GM23338 (cell line): Measurements from ENCODE around the gene RCAN1. TPM values are rescaled to one million over a fixed set of nuclear protein-coding genes. Genes with fewer than 3 reads are reported as not detected.
A peak's percentile ranks its signal among the peaks of the same experiment; 100 is the strongest.

Source experiments
- ATAC-seq: fragments of 200-7000 bp; cut with Tn5 transposase; 3 replicates; pipeline ENCODE4 v1.9.1; 2020
- DNase-seq: peaks from one replicate; pipeline ENCODE4 v3.0.0-alpha.2; 2015; ENCODE audit warnings: low spot score
- H2AFZ ChIP-seq: fragments of 200-600 bp; sonication (generic); 2 replicates; pipeline ENCODE4 v1.8.0; 2016; ENCODE audit warnings: antibody characterized with exemption, mild to moderate bottlenecking, moderate library complexity
- H3F3A ChIP-seq: fragments of 200-600 bp; sonication (generic); replicated peaks from 2 replicates; pipeline ENCODE4 v1.8.0; 2017; ENCODE audit warnings: antibody characterized with exemption, mixed run types, low read depth
- H3K27ac ChIP-seq: fragments of 200-600 bp; sonication (generic); 2 replicates; pipeline ENCODE4 v1.6.1; 2016; ENCODE audit warnings: low read depth
- H3K27me3 ChIP-seq: fragments of 200-600 bp; sonication (generic); 2 replicates; pipeline ENCODE4 v1.8.0; 2016; ENCODE audit warnings: mild to moderate bottlenecking, mixed run types, moderate library complexity; ENCODE audit not compliant: insufficient read depth
- H3K36me3 ChIP-seq: fragments of 200-600 bp; sonication (generic); 2 replicates; pipeline ENCODE4 v1.8.0; 2016; ENCODE audit warnings: mild to moderate bottlenecking; ENCODE audit not compliant: insufficient read depth
- H3K4me1 ChIP-seq: fragments of 200-600 bp; sonication (generic); 2 replicates; pipeline ENCODE4 v1.8.0; 2016; ENCODE audit warnings: mild to moderate bottlenecking, moderate library complexity; ENCODE audit not compliant: insufficient read depth
- H3K4me2 ChIP-seq: fragments of 200-600 bp; sonication (generic); 2 replicates; pipeline ENCODE4 v1.7.1; 2017; ENCODE audit warnings: mixed run types
- H3K4me3 ChIP-seq: fragments of 200-600 bp; sonication (generic); 2 replicates; pipeline ENCODE4 v1.6.1; 2016; ENCODE audit warnings: mixed run types
- H3K79me2 ChIP-seq: fragments of 200-600 bp; sonication (generic); replicated peaks from 2 replicates; pipeline ENCODE4 v1.8.0; 2017; ENCODE audit warnings: mild to moderate bottlenecking; ENCODE audit not compliant: insufficient read depth
- H3K9me2 ChIP-seq: fragments of 200-600 bp; sonication (generic); 2 replicates; pipeline ENCODE4 v1.8.0; 2017; ENCODE audit not compliant: insufficient read depth
- H4K20me1 ChIP-seq: fragments of 200-600 bp; sonication (generic); replicated peaks from 2 replicates; pipeline ENCODE4 v1.8.0; 2017; ENCODE audit warnings: mild to moderate bottlenecking; ENCODE audit not compliant: insufficient read depth
- H3K27ac Mint-ChIP-seq: 2 replicates; pipeline ENCODE4 v1.8.0; 2020; ENCODE audit warnings: inconsistent platforms, mild to moderate bottlenecking, moderate library complexity, mixed read lengths
- H3K27me3 Mint-ChIP-seq: 3 replicates; pipeline ENCODE4 v1.8.0; 2022; ENCODE audit warnings: low read depth, mild to moderate bottlenecking, moderate library complexity, mixed read lengths, inconsistent platforms; ENCODE audit not compliant: insufficient read depth, poor library complexity
- H3K36me3 Mint-ChIP-seq: 3 replicates; pipeline ENCODE4 v1.8.0; 2021; ENCODE audit warnings: low read depth, mild to moderate bottlenecking, inconsistent platforms, moderate library complexity, mixed read lengths
- H3K4me1 Mint-ChIP-seq: 3 replicates; pipeline ENCODE4 v1.8.0; 2020; ENCODE audit warnings: mild to moderate bottlenecking, inconsistent platforms, mixed read lengths
- H3K4me3 Mint-ChIP-seq: 3 replicates; pipeline ENCODE4 v1.8.0; 2021; ENCODE audit warnings: moderate library complexity, mild to moderate bottlenecking, inconsistent platforms, mixed read lengths
- H3K9me3 Mint-ChIP-seq: 3 replicates; pipeline ENCODE4 v1.8.0; 2020; ENCODE audit warnings: moderate library complexity, mild to moderate bottlenecking, inconsistent platforms, mixed read lengths
- CREB1 ChIP-seq: fragments of 250-450 bp; sonication (Bioruptor Pico); IDR thresholded peaks from 2 replicates; pipeline ENCODE4 v1.5.0; 2020; ENCODE audit warnings: low read depth, mild to moderate bottlenecking, moderate library complexity
- CTCF ChIP-seq, 2 experiments: fragments of 200-600 bp in 1 of 2; sonication (generic) in 1 of 2; conservative IDR thresholded peaks; 2 replicates each; pipeline versions ENCODE4 v1.5.1 to v1.6.1; 2016 to 2017; ENCODE audit warnings: antibody characterized with exemption in 2 of 2, low read depth in 2 of 2, mild to moderate bottlenecking in 2 of 2, moderate library complexity in 1 of 2
- EZH2 ChIP-seq: fragments of 200-600 bp; sonication (generic); IDR thresholded peaks from one replicate; pipeline ENCODE4 v1.8.0; 2017; ENCODE audit warnings: antibody characterized with exemption, mild to moderate bottlenecking, low read depth; ENCODE audit not compliant: unreplicated experiment
- EZH2phosphoT487 ChIP-seq: fragments of 200-600 bp; sonication (generic); IDR thresholded peaks from one replicate; pipeline ENCODE4 v1.8.1; 2018; ENCODE audit warnings: antibody characterized with exemption; ENCODE audit not compliant: unreplicated experiment
- JUNB ChIP-seq: IDR thresholded peaks from one replicate; pipeline ENCODE4 v1.6.1; 2016; ENCODE audit warnings: antibody characterized with exemption; ENCODE audit not compliant: unreplicated experiment
- NANOG ChIP-seq: IDR thresholded peaks from 2 replicates; pipeline ENCODE4 v1.6.1; 2016; ENCODE audit warnings: antibody characterized with exemption, borderline replicate concordance
- POLR2AphosphoS5 ChIP-seq: IDR thresholded peaks from 2 replicates; pipeline ENCODE4 v1.6.1; 2016; ENCODE audit warnings: antibody characterized with exemption, low read depth
- STAT1 ChIP-seq: IDR thresholded peaks from one replicate; pipeline ENCODE4 v1.6.1; 2016; ENCODE audit warnings: antibody characterized with exemption; ENCODE audit not compliant: unreplicated experiment
- ZNF114 ChIP-seq: fragments of 250-450 bp; sonication (Bioruptor Pico); IDR thresholded peaks from 2 replicates; pipeline ENCODE4 v1.5.0; 2020; ENCODE audit warnings: mild to moderate bottlenecking, moderate library complexity
- ZNF331 ChIP-seq: fragments of 250-450 bp; sonication (Bioruptor Pico); IDR thresholded peaks from 2 replicates; pipeline ENCODE4 v1.5.0; 2020; ENCODE audit warnings: low read depth, mild to moderate bottlenecking, moderate library complexity
- ZNF462 ChIP-seq: fragments of 250-450 bp; sonication (Bioruptor Pico); IDR thresholded peaks from 2 replicates; pipeline ENCODE4 v1.5.0; 2020; ENCODE audit warnings: mild to moderate bottlenecking, moderate library complexity
- polyA plus RNA-seq: library from polyadenylated mRNA; unstranded; fragments of >200 nt; fragmentation: Nextera tagmentation; extraction: Ambion mirVana; gene quantifications from 2 replicates; pipeline ENCODE4 v1.2.1, GENCODE V29; 2016
- total RNA-seq: library from RNA; depleted of rRNA; stranded (reverse); fragments of >200 nt; shearing (Covaris generic); gene quantifications from 2 replicates; pipeline ENCODE4 v1.2.3, GENCODE V29; 2014
- TF ChIP-seq, protein P1 (sequence below): IDR thresholded peaks from 2 replicates; pipeline ENCODE4 v1.6.1; 2016; ENCODE audit warnings: antibody characterized with exemption
- TF ChIP-seq, protein P2 (sequence below): IDR thresholded peaks from one replicate; pipeline ENCODE4 v1.6.1; 2018; ENCODE audit warnings: antibody characterized with exemption; ENCODE audit not compliant: unreplicated experiment

RCAN1 gene
- total and polyA plus RNA-seq, 2 experiments from 2014 or later = 3.7 to 5.2 TPM

- no peaks in the 10 kb centered on the region for H3K36me3 Mint-ChIP-seq
- DNase-seq (peak; percentile 81), ATAC-seq (peak; percentile 86)
- TF ChIP-seq POLR2AphosphoS5 = no peak
- TF ChIP-seq, protein P1, sequence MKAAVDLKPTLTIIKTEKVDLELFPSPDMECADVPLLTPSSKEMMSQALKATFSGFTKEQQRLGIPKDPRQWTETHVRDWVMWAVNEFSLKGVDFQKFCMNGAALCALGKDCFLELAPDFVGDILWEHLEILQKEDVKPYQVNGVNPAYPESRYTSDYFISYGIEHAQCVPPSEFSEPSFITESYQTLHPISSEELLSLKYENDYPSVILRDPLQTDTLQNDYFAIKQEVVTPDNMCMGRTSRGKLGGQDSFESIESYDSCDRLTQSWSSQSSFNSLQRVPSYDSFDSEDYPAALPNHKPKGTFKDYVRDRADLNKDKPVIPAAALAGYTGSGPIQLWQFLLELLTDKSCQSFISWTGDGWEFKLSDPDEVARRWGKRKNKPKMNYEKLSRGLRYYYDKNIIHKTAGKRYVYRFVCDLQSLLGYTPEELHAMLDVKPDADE = no peak
- TF ChIP-seq, protein P2, sequence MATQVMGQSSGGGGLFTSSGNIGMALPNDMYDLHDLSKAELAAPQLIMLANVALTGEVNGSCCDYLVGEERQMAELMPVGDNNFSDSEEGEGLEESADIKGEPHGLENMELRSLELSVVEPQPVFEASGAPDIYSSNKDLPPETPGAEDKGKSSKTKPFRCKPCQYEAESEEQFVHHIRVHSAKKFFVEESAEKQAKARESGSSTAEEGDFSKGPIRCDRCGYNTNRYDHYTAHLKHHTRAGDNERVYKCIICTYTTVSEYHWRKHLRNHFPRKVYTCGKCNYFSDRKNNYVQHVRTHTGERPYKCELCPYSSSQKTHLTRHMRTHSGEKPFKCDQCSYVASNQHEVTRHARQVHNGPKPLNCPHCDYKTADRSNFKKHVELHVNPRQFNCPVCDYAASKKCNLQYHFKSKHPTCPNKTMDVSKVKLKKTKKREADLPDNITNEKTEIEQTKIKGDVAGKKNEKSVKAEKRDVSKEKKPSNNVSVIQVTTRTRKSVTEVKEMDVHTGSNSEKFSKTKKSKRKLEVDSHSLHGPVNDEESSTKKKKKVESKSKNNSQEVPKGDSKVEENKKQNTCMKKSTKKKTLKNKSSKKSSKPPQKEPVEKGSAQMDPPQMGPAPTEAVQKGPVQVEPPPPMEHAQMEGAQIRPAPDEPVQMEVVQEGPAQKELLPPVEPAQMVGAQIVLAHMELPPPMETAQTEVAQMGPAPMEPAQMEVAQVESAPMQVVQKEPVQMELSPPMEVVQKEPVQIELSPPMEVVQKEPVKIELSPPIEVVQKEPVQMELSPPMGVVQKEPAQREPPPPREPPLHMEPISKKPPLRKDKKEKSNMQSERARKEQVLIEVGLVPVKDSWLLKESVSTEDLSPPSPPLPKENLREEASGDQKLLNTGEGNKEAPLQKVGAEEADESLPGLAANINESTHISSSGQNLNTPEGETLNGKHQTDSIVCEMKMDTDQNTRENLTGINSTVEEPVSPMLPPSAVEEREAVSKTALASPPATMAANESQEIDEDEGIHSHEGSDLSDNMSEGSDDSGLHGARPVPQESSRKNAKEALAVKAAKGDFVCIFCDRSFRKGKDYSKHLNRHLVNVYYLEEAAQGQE = no peak
- TF ChIP-seq NANOG = no peak
- no peak for TF ChIP-seq CREB1 (CRISPR knock-in tag)
- TF ChIP-seq EZH2 = no peak
- no peak for TF ChIP-seq JUNB
- no peak for TF ChIP-seq CTCF (conservative IDR thresholded peaks at IDR 0.05; ENCODE audit: low read depth in 2 of 2)
- TF ChIP-seq ZNF114 (CRISPR knock-in tag) = no peak
- no peak for TF ChIP-seq ZNF331 (CRISPR knock-in tag)
- TF ChIP-seq EZH2phosphoT487 = no peak
- TF ChIP-seq STAT1 = no peak
- no peak for TF ChIP-seq ZNF462
- no peaks in the 10 kb centered on the region for H3K9me2 ChIP-seq
- H3K27me3 Mint-ChIP-seq = peaks cover 4% of the 10 kb centered on the region
- peak overlapping the region; percentile 43 for H3K4me3 Mint-ChIP-seq
- H3K79me2 ChIP-seq = no peaks in the 10 kb centered on the region
- H3K4me3 ChIP-seq = peak overlapping the region; percentile 29
- no peaks in the 10 kb centered on the region for H3K36me3 ChIP-seq
- H3K4me2 ChIP-seq = peak overlapping the region; percentile 49
- H3K4me1 ChIP-seq = peaks cover 41% of the 10 kb centered on the region
- H3K27ac Mint-ChIP-seq = peak overlapping the region; percentile 13; the same call in 1 of the 2 replicates
- H2AFZ ChIP-seq = peak overlapping the region; percentile 77; the same call in 1 of the 2 replicates
- no peak overlapping the region for H3K27ac ChIP-seq
- H3K4me1 Mint-ChIP-seq = peaks cover 68% of the 10 kb centered on the region
- H3K9me3 Mint-ChIP-seq = peaks cover 3% of the 10 kb centered on the region; the same call in 1 of the 3 replicates
- H3F3A ChIP-seq = no peaks in the 10 kb centered on the region
- peaks cover 5% of the 10 kb centered on the region; the same call in 1 of the 2 replicates for H3K27me3 ChIP-seq
- no peaks in the 10 kb centered on the region for H4K20me1 ChIP-seq
Measured at GRCh38 chr21:34524646-34525601, 90.0 kb downstream of the RCAN1 start.
